PFSK-1 (cell line): Measurements from ENCODE around the gene MRTFB.

Experiments used
- FOXP2 ChIP-seq: optimal IDR thresholded peaks from 2 replicates; pipeline ENCODE3; 2011; ENCODE audit warnings: borderline replicate concordance, control low read depth, inconsistent platforms; ENCODE audit not compliant: insufficient read depth; ENCODE audit errors: extremely low read length, extremely low read depth
- POLR2AphosphoS5 ChIP-seq: IDR thresholded peaks from 2 replicates; pipeline ENCODE4 v1.6.1; 2012; ENCODE audit warnings: low read depth, mild to moderate bottlenecking, control low read depth, low read length, moderate library complexity
- SIN3A ChIP-seq: IDR thresholded peaks from 2 replicates; pipeline ENCODE4 v1.6.1; 2012; ENCODE audit warnings: mild to moderate bottlenecking, low read length, moderate library complexity, borderline replicate concordance; ENCODE audit not compliant: insufficient read depth
- TAF1 ChIP-seq: IDR thresholded peaks from 2 replicates; pipeline ENCODE4 v1.6.1; 2012; ENCODE audit warnings: low read length, control low read depth, borderline replicate concordance; ENCODE audit not compliant: insufficient read depth
- TF ChIP-seq, protein P1 (sequence below), 2 experiments: IDR thresholded peaks; 2 replicates each; pipeline versions ENCODE4 v1.6.1 to v1.8.0; 2011 to 2012; ENCODE audit warnings: low read depth in 2 of 2, low read length in 2 of 2, control low read depth in 1 of 2, inconsistent platforms in 1 of 2, mild to moderate bottlenecking in 1 of 2, moderate library complexity in 1 of 2; ENCODE audit not compliant: insufficient read depth in 1 of 2

The MRTFB gene

DNA sequence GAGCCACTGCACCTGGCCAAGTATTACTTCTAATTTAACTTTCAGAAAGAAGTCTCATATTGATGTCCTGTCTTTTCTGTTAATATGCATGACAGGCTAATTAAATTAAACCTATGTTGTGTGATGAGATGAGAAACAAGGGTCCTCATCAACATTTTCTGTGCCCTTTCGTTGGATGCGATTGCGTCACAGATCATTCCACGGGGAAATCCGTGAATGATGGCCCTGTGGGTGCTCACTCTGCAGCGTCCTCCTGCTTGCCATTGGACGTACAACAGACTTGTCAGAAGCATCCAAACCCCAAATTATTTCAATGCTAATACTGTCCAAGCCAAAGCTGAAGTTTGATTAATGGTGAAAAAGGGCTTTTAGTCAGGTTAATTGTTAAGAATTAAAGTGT lies 197.0 kb downstream of the MRTFB start:
- no peak for TF ChIP-seq TAF1
- no peak for TF ChIP-seq POLR2AphosphoS5
- TF ChIP-seq, protein P1, sequence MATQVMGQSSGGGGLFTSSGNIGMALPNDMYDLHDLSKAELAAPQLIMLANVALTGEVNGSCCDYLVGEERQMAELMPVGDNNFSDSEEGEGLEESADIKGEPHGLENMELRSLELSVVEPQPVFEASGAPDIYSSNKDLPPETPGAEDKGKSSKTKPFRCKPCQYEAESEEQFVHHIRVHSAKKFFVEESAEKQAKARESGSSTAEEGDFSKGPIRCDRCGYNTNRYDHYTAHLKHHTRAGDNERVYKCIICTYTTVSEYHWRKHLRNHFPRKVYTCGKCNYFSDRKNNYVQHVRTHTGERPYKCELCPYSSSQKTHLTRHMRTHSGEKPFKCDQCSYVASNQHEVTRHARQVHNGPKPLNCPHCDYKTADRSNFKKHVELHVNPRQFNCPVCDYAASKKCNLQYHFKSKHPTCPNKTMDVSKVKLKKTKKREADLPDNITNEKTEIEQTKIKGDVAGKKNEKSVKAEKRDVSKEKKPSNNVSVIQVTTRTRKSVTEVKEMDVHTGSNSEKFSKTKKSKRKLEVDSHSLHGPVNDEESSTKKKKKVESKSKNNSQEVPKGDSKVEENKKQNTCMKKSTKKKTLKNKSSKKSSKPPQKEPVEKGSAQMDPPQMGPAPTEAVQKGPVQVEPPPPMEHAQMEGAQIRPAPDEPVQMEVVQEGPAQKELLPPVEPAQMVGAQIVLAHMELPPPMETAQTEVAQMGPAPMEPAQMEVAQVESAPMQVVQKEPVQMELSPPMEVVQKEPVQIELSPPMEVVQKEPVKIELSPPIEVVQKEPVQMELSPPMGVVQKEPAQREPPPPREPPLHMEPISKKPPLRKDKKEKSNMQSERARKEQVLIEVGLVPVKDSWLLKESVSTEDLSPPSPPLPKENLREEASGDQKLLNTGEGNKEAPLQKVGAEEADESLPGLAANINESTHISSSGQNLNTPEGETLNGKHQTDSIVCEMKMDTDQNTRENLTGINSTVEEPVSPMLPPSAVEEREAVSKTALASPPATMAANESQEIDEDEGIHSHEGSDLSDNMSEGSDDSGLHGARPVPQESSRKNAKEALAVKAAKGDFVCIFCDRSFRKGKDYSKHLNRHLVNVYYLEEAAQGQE (IDR thresholded peaks at IDR 0.05; ENCODE audit: insufficient read depth in 1 of 2, low read depth in 2 of 2, low read length in 2 of 2) = no peak
- TF ChIP-seq FOXP2 = no peak
- TF ChIP-seq SIN3A = no peak

DNA sequence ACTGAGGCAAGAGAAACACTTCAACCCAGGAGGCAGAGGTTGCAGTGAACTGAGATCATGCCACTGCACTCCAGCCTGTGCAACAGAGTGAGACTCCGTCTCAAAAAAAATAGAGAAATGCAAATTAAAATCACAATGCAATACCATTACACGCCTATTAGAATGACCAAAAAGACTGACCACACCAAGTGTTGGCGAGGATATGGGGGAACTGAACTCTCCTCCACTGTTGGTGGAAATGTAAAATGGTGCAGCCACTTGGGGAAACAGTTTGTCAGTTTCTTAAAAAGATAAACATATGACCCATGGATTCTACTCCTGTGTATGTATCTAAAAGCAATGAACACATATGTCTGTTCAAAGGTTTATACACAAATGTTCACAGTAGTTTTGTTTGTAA lies 204.8 kb downstream of the MRTFB start:
- TF ChIP-seq FOXP2 (no peak), SIN3A (no peak), TAF1 (no peak), POLR2AphosphoS5 (no peak)
- TF ChIP-seq, protein P1 (IDR thresholded peaks at IDR 0.05; ENCODE audit: insufficient read depth in 1 of 2, low read depth in 2 of 2, low read length in 2 of 2) = no peak

DNA sequence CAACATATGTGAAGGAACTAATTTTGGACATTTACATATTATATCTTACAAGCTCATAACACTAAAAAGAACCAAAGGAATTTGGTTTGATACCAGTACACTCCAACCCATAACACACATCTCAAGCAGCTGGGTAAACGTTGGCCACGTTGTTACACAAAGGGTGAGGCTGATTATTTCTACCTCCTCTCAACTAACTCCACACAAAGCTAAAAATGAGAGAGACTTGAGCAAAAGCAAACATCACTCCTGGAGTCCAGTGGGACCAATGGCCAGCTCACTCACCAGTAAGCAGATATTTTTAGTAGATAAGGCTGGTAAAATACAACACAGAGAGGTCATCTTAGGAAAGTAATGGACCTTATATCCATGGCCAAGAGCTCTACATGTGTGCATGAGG lies 207.6 kb downstream of the MRTFB start:
- no peak for TF ChIP-seq FOXP2
- TF ChIP-seq POLR2AphosphoS5 = no peak
- TF ChIP-seq, protein P1 (IDR thresholded peaks at IDR 0.05; ENCODE audit: insufficient read depth in 1 of 2, low read depth in 2 of 2, low read length in 2 of 2) = no peak
- no peak for TF ChIP-seq SIN3A
- no peak for TF ChIP-seq TAF1

DNA sequence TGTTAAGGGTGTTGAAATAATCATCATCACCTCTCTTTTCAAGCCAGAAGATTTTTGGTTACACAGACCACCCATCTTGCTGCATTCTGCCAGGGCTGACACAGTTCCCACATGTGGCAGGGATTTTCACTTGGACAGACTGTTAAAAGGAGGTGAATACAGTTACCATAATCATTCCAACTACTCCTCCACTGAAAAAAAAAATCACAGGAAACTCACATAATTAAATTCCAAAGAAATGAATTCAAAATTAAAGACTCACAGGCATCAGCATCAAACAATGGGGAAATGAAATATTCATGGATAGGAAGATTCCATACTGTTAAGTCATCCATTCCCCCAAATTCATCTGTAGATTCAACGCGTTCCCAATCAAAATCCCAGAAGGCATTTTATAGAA lies 209.4 kb downstream of the MRTFB start:
- TF ChIP-seq SIN3A = no peak
- TF ChIP-seq TAF1 = no peak
- TF ChIP-seq, protein P1 (IDR thresholded peaks at IDR 0.05; ENCODE audit: insufficient read depth in 1 of 2, low read depth in 2 of 2, low read length in 2 of 2) = no peak
- no peak for TF ChIP-seq POLR2AphosphoS5
- TF ChIP-seq FOXP2 = no peak

DNA sequence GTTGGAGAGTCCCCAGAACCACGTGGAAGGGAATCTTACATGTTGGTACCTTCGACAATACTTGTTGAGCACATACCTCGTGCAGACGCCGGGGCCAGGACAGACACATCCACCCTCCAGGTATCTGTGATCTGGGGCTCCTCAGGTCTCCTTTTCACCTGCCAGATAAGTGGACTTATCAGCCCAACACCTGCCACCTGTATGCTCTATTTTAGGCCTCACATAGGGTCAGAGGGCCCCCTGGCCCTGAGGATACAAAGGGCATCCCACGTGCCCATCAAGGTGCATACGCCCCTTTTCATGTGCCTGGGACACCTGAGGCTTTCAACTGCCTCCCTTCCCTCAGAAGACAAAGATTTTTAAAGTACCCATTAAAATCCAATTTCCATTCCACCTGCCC lies 212.7 kb downstream of the MRTFB start:
- TF ChIP-seq SIN3A (no peak), FOXP2 (no peak), POLR2AphosphoS5 (no peak), TAF1 (no peak)
- TF ChIP-seq, protein P1 (IDR thresholded peaks at IDR 0.05; ENCODE audit: insufficient read depth in 1 of 2, low read depth in 2 of 2, low read length in 2 of 2) = no peak
